Stimulated activated CD8-positive, alpha-beta memory T cell treated with anti-CD3 and anti-CD28 coated beads, Interleukin-7, amount 100 ng/mL, for 48 hours (primary cell): Measurements from ENCODE around the gene CAPRIN2.
A peak's percentile ranks its signal among the peaks of the same experiment; 100 is the strongest.

Experiments used
- DNase-seq, 2 donors: peaks; one replicate each; pipeline ENCODE4 v3.0.0-alpha.2; 2020; ENCODE audit warnings: low read depth in 1 of 2; ENCODE audit errors: extremely low read depth in 1 of 2

CAPRIN2 gene

DNA sequence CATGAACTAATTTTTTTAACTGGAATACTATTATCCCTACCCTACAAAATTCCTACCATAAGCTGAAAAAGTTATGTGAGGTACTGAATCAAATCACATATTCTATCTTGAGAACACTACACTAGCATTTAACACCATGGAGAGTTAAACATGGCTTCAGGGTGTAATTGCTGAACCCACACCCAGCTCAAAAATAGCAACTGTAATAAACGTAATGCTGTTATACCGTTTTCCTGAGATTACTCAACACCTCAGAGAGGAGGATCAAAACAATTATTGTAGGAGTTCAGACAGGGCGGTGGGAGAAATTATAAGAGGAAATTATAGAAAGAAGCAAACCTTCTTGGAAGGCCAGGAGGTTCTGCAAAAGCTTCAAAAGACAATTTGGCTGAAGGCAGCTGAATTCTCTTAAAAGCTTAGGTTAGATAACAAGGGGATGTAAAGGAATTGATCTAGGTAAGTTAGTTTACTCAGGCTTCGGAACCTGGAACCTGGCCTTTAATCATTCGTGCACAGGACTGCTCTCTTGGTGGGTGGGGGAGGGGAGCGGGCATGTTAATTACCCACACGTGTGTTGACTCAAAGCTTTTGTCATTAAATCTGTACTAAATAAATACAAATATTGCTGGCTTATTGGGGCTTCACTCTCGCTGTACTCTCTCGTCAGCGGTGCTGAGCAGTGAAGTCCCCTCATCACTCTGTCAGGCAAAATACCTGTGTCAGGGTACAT is 47.0 kb downstream of the CAPRIN2 start:
- DNase-seq = no peak

DNA sequence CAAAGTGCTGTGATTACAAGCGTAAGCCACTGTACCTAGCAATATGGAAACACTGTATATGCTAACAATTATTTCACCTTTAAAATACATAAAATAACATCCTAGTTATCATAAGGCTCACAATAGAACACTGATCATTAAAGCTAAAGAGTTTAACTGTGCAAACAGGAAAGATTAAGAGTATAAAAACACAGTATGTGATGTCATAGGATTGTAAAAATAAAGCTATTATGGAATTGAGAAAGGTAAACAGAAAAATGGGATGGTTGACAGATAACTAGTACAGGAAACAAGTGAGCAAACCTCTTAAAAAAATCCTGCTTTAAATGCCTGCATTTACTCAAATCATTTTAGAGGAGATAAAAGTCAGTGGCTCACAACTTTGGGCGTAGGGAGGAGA is 48.3 kb downstream of the CAPRIN2 start:
- DNase-seq = no peak

DNA sequence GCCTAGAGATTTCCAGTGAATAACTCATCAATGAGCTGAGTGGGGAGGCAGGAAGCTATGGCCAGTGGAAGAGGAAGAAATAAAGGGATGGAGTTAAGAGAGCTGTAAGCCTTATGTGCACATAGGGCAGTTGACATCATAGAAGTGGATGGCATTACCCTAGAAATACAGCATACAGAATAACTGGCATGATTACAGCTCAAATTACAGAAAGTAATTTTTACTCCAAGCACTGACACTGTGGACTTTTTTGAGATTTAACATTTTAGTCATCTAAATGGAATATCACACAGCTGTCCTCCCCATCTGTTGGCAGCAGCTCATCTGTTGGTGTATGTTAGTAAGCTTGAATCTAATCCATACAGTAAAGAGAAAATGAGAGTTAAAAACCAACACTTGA is 53.7 kb downstream of the CAPRIN2 start:
- no peak for DNase-seq

DNA sequence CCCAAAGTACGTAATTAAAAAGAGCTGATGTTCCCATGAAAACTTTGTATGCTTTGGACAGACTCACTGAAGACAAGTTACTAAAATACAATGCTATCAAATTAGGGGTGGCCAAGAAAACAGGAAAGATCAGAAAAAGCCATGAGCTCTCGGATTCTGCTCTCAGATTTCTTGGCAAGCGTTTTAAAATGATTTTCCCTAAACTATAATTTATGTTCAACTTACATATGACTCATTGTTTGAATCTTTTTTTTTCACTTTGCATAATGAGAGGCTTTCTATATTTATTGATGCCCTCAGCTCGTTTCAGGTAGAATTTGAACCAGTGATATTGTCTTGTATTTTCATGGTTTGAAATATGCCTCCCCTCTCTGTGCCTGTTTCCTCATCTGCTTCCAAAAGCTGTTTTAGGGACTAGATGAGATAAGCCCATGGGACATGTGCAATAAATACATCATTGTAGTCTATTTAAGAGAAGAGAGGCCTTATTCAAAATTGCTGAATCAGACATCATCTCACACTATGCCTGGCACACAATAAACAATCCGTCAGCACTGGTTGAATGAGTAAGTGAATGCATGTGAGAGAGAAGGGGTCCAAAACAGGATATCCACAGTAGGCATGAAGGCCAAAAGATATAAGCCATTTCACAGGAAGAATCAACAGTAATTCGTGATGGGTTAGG is 54.4 kb downstream of the CAPRIN2 start:
- no peak for DNase-seq

GRCh38 chr12:30698346-30698745 is 56.4 kb downstream of the CAPRIN2 start:
- DNase-seq = no peak

- DNase-seq = no peak
Observed at GRCh38 chr12:30696943-30697342, 57.8 kb downstream of the CAPRIN2 start.

GRCh38 chr12:30696486-30696885 is 58.3 kb downstream of the CAPRIN2 start:
- DNase-seq = no peak

DNA sequence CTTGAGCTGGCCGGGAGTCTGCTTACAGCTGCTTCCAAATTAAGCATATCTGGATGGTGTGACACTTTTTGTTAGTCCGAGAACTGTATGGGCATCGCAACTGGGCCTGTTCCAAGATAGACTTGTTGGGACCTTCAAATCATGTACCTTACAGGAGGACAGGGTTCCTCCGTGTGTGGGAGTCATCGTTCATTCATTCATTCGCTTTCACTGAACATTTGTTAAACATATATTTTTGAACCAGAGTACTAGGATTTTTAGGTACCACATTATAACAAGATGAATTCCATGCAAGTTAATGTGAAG is 58.7 kb downstream of the CAPRIN2 start:
- no peak for DNase-seq

DNA sequence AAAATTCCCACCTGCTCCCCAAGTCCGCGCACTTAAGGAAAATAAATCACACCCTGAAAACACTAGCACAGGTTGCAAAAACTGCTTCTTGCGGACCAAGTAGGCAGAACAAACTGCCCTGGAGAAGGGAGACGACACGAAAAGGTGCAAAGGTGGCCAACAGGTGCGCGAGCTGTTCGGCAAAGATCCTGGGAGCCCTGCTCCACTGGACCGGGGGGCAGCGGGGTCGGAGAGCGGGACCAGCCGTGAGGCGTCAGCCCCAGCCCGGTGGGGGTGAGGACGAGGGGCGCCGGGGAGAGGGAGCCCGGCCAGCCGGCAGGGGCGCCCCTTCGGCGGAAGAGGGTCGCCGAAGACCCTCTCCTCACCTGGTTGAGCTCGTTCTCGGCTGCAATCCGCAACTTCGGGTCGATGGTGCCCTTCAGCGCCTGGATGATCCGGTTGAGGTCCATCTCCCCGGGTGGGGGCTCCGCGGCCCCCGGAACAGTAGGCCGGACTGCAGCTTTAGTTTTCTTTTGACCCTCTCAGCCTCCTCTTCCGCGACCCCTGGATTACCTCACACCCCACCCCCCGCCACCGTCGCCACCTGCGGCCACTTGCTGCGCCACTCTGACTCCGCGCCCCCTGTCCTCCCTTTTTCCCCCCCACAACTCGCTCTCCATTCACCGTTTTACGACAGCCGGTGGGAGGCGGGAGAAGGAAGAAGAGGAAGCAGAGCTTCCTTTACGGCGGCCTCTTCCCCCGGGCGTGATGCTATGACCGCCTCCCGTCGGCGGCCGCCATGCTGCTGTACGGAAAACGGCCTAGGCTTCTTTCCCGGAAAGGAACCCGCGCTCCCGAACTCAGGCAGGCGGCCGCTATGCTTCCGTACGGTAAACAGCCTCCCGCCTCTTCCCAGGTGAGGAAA is 59.3 kb downstream of the CAPRIN2 start, which contains the start of gene IPO8:
IPO8 (minus strand) TSS at position 671 of the 904 bp plus-strand sequence; CDS start at position 449, 222 bp downstream.
- peak; percentile 66 to 86 for DNase-seq

DNA sequence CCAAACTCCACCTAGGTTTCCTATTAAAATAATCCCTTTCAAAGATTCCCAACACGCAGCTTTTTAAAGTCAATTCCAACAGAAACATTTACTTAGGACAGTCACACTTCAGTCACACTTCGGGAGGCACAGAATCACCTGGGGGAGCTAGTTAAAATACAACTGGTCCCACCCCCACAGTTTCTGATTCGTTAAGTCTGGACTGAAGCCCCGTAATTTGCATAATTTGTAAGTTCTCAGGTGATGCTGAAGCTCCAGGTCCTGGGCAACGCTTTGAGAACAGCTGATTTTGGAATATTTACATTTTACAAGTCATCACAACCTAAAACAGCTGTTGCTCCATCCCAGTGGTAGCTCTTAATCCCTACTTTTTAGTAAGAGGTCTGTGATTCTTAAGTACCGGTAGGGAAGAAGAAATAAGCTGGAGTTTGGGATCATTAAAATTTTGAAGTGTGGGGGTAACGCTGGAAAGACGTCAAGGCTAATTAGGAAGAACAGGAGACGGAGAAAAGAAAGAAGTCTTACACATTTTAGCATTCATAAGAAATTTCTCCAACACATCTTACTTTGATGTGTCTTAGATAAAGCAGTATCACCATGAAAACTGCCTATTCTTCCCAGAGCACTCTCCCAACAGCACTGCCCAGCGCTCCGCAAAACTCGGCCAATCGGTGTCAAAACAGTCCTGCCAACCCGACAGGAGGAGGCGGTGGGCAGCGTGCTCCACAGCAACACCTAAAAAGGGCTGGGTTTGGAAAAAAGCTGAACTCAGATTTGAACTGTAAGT is 60.1 kb downstream of the CAPRIN2 start:
- DNase-seq = no peak

DNA sequence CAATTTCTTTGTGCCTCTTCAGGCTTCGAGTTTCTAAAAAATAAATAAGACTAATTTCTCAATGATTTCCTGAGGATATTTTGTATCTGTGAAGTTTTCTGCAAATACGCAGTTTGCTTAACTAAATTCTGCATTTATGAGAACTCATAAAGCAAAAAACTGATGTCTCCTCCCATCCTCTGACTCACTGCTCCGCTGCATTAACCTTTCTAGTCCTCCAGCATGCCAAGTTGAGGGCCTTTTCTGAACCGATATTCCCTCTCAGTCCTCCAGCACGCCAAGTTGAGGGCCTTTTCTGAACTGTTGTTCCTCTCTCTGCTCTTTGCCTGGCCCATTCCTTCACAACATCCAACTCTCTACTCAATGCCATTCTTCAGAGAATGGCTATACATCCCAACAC is 62.3 kb downstream of the CAPRIN2 start:
- no peak for DNase-seq

DNA sequence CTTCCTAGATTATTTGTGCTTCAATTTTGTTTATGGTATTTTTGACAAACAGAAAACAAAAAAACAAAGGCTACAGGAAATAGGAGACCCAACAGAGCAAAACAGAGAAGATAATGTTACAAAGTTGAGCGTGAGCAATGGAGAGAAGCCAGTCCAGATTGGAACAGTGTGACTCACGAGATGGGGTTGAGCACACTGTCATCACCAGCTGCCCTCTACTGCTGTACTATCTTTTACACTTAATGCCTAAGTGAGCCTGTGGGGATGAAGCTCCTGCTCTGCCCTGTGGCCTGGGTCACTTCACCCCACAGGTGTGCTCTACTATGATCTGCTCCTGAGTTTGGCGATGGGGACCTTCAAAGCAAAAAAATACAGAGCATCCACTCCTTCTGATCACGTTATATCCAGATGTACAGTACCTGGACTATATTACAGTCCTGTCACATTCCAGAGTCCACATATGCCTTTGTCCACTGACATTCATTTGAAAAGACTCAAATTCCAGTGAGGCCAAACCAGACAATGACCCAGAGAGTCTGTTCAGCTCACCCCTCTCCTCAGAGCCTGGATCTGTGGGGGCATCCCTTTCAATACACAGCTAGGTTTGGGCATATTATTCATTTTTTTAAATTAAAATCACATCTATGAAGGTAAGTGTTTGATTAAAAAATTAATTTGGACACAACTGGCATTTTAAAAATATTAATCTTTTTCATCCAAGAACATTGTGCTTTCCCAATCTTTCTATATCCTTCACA is 63.5 kb downstream of the CAPRIN2 start:
- no peak for DNase-seq

GRCh38 chr12:30687265-30687986 is 67.3 kb downstream of the CAPRIN2 start:
- no peak for DNase-seq

DNA sequence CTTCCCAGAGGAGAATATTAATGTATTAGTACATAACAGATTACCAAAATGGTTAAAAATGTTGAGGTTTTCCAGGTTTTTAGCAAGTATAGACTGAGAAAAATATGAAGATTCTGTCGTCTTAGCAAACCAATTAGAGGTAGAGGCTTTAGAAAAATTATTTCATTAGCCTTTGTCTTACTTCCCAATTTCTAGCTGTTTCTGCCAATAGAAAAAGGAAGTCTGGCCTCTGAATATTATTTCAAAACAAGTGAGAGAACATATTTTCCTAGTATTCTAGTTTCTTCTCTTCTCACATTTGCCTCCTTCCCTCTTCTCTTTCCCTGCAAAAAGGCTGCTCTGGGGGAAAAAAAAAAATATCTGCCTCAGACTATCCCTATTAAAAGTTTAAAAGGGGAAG is 75.5 kb downstream of the CAPRIN2 start:
- no peak for DNase-seq

DNA sequence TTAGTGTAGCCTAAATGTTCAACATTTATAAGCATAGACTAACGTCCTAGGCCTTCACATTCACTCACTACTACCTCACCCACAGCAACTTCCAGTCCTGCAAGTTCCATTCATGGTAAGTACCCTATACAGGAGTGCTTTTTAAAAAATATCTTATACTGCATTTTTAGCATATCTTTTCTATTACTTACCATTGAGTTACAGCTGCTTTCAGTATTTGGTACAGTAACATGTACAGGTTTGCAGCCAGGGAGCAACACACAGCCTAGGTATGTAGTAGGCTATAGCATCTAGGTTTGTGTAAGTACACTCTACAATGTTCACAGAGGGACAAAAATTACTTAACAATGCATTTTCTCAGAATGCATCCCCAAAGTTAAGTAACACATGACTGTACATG is 76.5 kb downstream of the CAPRIN2 start:
- no peak for DNase-seq

GRCh38 chr12:30661210-30661609 is 93.5 kb downstream of the CAPRIN2 start:
- no peak for DNase-seq
